Neutrophil (primary cell): ENCODE data around the gene ZSWIM3.

Source experiments
- H3K27ac ChIP-seq: fragments of 200-600 bp; sonication (generic); 2 replicates; pipeline ENCODE4 v1.5.1; 2016; ENCODE audit warnings: mild to moderate bottlenecking, moderate library complexity
- H3K27me3 ChIP-seq: fragments of 200-600 bp; sonication (generic); 2 replicates; pipeline ENCODE4 v1.6.0; 2016; ENCODE audit warnings: mild to moderate bottlenecking
- H3K36me3 ChIP-seq: fragments of 200-600 bp; sonication (generic); 2 replicates; pipeline ENCODE4 v1.5.1; 2017
- H3K4me1 ChIP-seq, 2 experiments: fragments of 200-600 bp in 1 of 2; sonication (generic) in 1 of 2; 1 replicate in 1 of 2; 2 replicates in 1 of 2; pipeline versions ENCODE4 v1.5.1 to v1.6.1; 2013 to 2016; ENCODE audit warnings: low read depth in 1 of 2, low read length in 1 of 2, mild to moderate bottlenecking in 1 of 2, moderate library complexity in 1 of 2; ENCODE audit not compliant: control insufficient read depth in 1 of 2, insufficient read depth in 1 of 2
- H3K4me3 ChIP-seq, 2 experiments: fragments of 200-600 bp in 1 of 2; sonication (generic) in 1 of 2; 1 replicate in 1 of 2; 2 replicates in 1 of 2; pipeline ENCODE4 v1.5.1; 2013 to 2016; ENCODE audit warnings: low read depth in 1 of 2, low read length in 1 of 2, mild to moderate bottlenecking in 1 of 2, moderate library complexity in 1 of 2
- H3K9me3 ChIP-seq: fragments of 200-600 bp; sonication (generic); 2 replicates; pipeline ENCODE4 v1.5.1; 2016
- TF ChIP-seq, protein P1 (sequence below): fragments of 200-600 bp; sonication (generic); IDR thresholded peaks from 2 replicates; pipeline ENCODE4 v1.5.1; 2016; ENCODE audit warnings: antibody characterized with exemption

ZSWIM3 gene

DNA sequence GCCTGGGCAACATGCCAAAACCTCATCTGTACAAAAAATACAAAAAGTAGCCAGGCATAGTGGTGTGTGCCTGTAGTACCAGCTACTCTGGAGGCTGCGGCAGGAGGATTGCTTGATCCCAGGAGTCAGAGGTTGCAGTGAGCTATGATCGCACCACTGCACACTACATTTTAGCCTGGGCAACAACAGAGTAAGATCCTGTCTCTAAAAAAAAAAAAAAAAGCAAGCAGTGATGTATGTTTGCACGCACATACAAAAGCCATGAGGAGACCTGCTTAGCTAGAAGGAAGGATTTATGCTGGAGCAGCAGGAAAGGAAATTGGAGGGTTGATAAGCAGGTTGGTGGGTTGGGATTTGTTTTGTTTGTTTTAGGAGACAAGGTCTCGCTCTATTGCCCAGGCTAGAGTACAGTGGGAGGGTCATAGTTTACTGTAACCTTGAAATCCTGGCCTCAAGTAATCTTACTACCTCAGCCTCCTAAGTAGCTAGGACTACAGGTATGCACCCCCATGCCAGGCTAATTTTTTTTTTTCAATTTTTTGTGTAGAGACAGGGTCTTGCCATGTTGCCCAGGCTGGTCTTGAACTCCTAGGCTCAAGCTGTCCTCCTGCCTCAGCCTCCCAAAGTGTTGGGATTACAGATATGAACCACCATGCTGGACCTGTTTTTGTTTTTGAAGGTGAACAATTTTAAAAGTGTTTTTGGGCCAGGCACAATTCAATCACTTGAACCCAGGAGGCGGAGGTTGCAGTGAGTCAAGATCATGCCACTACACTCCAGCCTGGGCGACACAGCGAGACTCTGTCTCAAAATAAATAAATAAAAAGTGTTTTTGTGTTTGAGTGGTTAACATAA is 4.0 kb downstream of the ZSWIM3 start:
- Histone ChIP-seq H3K36me3 (no peaks in the 10 kb centered on the region), H3K4me3 (no peak overlapping the region), H3K27ac (no peak overlapping the region), H3K9me3 (no peaks in the 10 kb centered on the region), H3K27me3 (no peaks in the 10 kb centered on the region), H3K4me1 (peaks cover 14 to 16% of the 10 kb centered on the region in 2 experiments)
- TF ChIP-seq, protein P1, sequence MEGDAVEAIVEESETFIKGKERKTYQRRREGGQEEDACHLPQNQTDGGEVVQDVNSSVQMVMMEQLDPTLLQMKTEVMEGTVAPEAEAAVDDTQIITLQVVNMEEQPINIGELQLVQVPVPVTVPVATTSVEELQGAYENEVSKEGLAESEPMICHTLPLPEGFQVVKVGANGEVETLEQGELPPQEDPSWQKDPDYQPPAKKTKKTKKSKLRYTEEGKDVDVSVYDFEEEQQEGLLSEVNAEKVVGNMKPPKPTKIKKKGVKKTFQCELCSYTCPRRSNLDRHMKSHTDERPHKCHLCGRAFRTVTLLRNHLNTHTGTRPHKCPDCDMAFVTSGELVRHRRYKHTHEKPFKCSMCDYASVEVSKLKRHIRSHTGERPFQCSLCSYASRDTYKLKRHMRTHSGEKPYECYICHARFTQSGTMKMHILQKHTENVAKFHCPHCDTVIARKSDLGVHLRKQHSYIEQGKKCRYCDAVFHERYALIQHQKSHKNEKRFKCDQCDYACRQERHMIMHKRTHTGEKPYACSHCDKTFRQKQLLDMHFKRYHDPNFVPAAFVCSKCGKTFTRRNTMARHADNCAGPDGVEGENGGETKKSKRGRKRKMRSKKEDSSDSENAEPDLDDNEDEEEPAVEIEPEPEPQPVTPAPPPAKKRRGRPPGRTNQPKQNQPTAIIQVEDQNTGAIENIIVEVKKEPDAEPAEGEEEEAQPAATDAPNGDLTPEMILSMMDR: no peak

DNA sequence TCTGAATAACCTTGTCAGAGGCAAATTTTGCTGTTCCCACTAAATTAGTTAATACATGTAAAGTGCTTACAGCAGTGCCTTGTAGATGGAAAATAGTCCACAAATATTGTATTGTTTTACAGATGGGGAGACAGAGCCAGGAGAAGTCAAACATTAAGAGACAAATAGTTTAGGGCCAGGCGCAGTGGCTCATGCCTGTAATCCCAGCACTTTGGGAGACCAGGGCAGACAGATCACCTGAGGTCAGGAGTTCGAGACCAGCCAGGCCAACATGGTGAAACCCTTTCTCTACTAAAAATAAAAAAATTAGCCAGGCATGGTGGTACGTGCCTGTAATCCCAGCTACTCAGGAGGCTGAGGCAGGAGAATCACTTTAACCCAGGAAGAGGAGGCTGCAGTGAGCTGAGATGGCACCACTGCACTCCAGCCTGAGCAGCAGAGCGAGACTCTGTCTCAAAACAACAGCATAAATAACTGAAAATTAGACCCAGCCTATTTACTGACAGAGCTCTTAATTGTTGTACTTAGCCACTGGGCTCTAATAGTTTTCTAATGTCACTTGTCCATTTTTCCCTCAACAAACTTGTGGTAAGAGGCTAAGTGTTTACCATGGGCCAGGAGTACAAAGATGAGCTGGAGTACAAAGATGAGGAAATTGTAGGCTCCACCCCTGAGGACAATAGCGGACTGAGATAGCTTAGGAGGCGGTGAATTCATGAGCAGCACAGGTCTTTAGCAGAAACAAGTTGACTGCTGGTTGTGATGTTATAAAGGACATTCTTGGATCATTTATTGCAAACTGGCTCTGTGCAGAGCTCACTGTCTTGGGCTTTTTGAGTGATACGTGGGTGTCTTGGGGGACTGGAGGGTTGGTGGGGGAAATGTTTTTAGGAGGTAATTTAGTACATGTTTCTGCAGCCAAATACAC is 6.4 kb downstream of the ZSWIM3 start:
- TF ChIP-seq, protein P1: no peak
- no peak overlapping the region for H3K4me3 ChIP-seq
- H3K9me3 ChIP-seq: no peaks in the 10 kb centered on the region
- no peaks in the 10 kb centered on the region for H3K27me3 ChIP-seq
- H3K4me1 ChIP-seq: no peaks in the 10 kb centered on the region
- no peak overlapping the region for H3K27ac ChIP-seq
- no peaks in the 10 kb centered on the region for H3K36me3 ChIP-seq

DNA sequence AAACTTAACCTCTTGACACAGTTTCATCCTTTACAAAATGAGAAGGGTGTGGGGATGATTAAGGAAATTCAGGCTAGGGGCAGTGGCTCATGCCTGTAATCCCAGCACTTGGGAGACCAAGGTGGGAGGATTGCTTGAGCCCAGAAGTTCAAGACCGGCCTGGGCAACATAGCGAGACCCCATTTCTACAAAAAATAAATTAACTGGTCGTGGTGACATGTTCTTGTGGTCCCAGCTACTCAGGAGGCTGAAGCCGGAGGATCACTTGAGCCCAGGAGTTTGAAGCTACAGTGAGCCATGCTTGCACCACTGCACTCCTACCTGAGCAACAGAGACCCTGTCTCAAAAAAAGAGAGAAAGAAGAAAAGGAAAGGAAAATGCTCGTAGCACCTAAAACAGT is 9.0 kb downstream of the ZSWIM3 start:
- TF ChIP-seq, protein P1: no peak
- H3K9me3 ChIP-seq: no peaks in the 10 kb centered on the region
- no peak overlapping the region for H3K27ac ChIP-seq
- no peaks in the 10 kb centered on the region for H3K36me3 ChIP-seq
- H3K27me3 ChIP-seq: no peaks in the 10 kb centered on the region
- no peak overlapping the region for H3K4me3 ChIP-seq
- H3K4me1 ChIP-seq: no peaks in the 10 kb centered on the region

- Histone ChIP-seq H3K4me3 (no peak overlapping the region), H3K27me3 (no peaks in the 10 kb centered on the region), H3K27ac (no peak overlapping the region), H3K9me3 (no peaks in the 10 kb centered on the region), H3K4me1 (no peaks in the 10 kb centered on the region), H3K36me3 (no peaks in the 10 kb centered on the region)
- TF ChIP-seq, protein P1: no peak
Measured at GRCh38 chr20:45867136-45867818, 9.9 kb downstream of the ZSWIM3 start.

DNA sequence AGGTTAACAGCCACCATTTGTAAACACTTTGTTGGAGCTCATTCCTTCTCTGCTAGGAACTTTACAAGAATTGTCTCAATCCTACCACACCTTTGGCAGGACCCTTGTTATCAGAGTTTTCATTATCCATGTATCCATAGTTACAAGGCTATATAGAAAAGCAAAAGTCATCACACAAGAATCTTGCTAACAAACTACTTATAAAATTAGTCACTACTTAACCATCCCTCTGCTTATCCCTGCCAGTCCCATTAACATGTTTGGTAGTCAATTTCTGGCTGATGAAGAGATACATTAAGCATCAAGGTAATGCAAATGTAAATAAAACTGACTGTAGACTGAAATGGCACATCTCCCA is 10.4 kb downstream of the ZSWIM3 start:
- H3K4me1 ChIP-seq: no peaks in the 10 kb centered on the region
- no peaks in the 10 kb centered on the region for H3K9me3 ChIP-seq
- H3K27ac ChIP-seq: no peak overlapping the region
- H3K4me3 ChIP-seq: no peak overlapping the region
- H3K36me3 ChIP-seq: peaks cover 3% of the 10 kb centered on the region
- TF ChIP-seq, protein P1: no peak
- H3K27me3 ChIP-seq: no peaks in the 10 kb centered on the region
